GM21447 (cell line): Measurements from ENCODE around the gene IFFO2.

Source experiments
- ATAC-seq: cut with Tn5 transposase; IDR thresholded peaks from one replicate; pipeline ENCODE4 v1.9.1; 2021; ENCODE audit not compliant: unreplicated experiment

The IFFO2 gene

GRCh38 chr1:18972991-18973390 is 16.5 kb upstream of the IFFO2 start:
- ATAC-seq: no peak

- no peak for ATAC-seq
These were observed 16.1 kb upstream of the IFFO2 start for GRCh38 chr1:18972531-18972930.

GRCh38 chr1:18970762-18971161 is 14.3 kb upstream of the IFFO2 start:
- no peak for ATAC-seq

GRCh38 chr1:18970358-18970757 is 13.9 kb upstream of the IFFO2 start:
- no peak for ATAC-seq

- no peak for ATAC-seq
These were observed 10.7 kb upstream of the IFFO2 start for GRCh38 chr1:18967066-18967690.

- ATAC-seq: no peak
These were observed 9.0 kb upstream of the IFFO2 start for GRCh38 chr1:18965206-18966173.

GRCh38 chr1:18963968-18964367 is 7.5 kb upstream of the IFFO2 start:
- no peak for ATAC-seq

- ATAC-seq: no peak
These were observed 6.6 kb upstream of the IFFO2 start for GRCh38 chr1:18962855-18963737.

GRCh38 chr1:18962121-18962721 is 5.7 kb upstream of the IFFO2 start:
- no peak for ATAC-seq

- no peak for ATAC-seq
These were observed 4.3 kb upstream of the IFFO2 start for GRCh38 chr1:18960821-18961220.

GRCh38 chr1:18960409-18960808 is 3.9 kb upstream of the IFFO2 start:
- no peak for ATAC-seq

GRCh38 chr1:18959591-18959990 is 3.1 kb upstream of the IFFO2 start:
- ATAC-seq: no peak

- no peak for ATAC-seq
These were observed 1.2 kb upstream of the IFFO2 start for GRCh38 chr1:18957532-18958300.

GRCh38 chr1:18957136-18957521 is 653 bp upstream of the IFFO2 start:
- no peak for ATAC-seq

GRCh38 chr1:18955441-18956192 is 859 bp downstream of the IFFO2 start:
- ATAC-seq: no peak

- ATAC-seq: no peak
These were observed 1.4 kb downstream of the IFFO2 start for GRCh38 chr1:18955131-18955440.

GRCh38 chr1:18954270-18955071 is 2.0 kb downstream of the IFFO2 start:
- no peak for ATAC-seq

- no peak for ATAC-seq
These were observed 2.7 kb downstream of the IFFO2 start for GRCh38 chr1:18953731-18954231.
